ENCODE measurements around the gene EMC9.

GRCh38 chr14:24176599-24176998 is 35.2 kb upstream of the EMC9 start:
- TF ChIP-seq SPI1 (IDR thresholded peaks at IDR 0.05; ENCODE audit: low read depth, low read length): no peak
- no peak for TF ChIP-seq POLR2A (IDR thresholded peaks at IDR 0.05; ENCODE audit: low read depth, low read length)
- peak; percentile 44; the same call in 1 of the 2 replicates for TF ChIP-seq POLR2AphosphoS5 (IDR thresholded peaks at IDR 0.05; ENCODE audit: low read depth, low read length)

Measured in GM12891 (cell line).